GM10847 (cell line): ENCODE results near the gene MMP24OS.

Source experiments
- POLR2A ChIP-seq: IDR thresholded peaks from 2 replicates; pipeline ENCODE4 v1.6.1; 2011; ENCODE audit not compliant: insufficient read length; ENCODE audit errors: extremely low read depth

The MMP24OS gene

DNA sequence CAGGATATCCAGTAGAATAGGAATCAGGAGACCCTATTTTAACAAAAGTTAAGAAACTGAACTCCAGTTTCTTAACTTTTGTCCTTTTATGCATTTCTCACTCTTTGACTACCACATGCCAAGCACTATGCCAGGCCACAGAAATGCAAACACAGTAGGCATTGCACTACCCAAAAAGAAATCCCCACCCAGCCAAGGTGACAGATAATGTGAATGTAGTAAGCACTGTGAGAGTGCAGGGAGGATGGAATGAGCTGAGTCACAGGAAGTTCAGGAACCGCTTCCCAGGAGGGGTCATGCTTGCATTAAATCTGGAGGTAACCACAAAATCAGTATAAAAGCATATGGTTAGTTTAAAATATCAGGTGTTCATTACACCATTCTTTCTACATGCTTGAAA is 34.4 kb upstream of the MMP24OS start:
- TF ChIP-seq POLR2A, result no peak

DNA sequence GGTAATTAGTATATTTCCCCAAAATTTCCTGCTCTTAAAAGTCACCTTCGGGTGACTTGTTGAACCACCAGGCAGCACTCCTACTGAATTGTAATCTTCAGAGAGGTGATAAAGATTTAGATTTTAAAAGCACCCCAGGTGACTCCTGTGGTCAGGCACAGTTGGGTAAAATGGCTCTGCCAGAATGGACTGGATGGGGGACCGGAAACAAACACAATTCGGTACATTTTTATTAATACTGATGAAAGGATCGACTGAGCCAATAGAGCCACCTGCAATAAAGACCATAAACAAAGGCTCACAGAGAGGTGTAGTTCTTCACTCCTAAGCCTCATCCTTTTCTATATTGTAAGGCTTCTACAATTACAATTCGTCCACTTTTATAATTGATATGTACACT is 33.9 kb upstream of the MMP24OS start:
- TF ChIP-seq POLR2A, result no peak

DNA sequence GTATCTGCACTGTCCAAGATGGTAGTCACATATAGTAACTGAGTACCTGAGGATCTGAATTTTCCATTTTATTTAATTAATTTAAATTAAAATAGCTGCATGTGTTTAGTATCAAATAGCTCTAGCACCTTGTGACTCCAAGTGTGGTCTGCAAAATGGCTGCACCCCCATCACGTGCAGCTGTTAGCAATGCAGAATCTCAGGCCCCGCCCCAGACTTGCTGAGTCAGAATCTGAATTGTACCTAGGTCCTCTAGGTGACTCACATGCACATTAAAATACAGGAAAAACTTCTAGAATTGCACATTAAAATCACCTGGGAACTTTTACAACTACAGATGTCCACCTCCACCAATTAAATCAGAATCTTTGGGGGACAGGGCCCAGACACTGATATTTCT is 33.5 kb upstream of the MMP24OS start:
- no peak for TF ChIP-seq POLR2A

DNA sequence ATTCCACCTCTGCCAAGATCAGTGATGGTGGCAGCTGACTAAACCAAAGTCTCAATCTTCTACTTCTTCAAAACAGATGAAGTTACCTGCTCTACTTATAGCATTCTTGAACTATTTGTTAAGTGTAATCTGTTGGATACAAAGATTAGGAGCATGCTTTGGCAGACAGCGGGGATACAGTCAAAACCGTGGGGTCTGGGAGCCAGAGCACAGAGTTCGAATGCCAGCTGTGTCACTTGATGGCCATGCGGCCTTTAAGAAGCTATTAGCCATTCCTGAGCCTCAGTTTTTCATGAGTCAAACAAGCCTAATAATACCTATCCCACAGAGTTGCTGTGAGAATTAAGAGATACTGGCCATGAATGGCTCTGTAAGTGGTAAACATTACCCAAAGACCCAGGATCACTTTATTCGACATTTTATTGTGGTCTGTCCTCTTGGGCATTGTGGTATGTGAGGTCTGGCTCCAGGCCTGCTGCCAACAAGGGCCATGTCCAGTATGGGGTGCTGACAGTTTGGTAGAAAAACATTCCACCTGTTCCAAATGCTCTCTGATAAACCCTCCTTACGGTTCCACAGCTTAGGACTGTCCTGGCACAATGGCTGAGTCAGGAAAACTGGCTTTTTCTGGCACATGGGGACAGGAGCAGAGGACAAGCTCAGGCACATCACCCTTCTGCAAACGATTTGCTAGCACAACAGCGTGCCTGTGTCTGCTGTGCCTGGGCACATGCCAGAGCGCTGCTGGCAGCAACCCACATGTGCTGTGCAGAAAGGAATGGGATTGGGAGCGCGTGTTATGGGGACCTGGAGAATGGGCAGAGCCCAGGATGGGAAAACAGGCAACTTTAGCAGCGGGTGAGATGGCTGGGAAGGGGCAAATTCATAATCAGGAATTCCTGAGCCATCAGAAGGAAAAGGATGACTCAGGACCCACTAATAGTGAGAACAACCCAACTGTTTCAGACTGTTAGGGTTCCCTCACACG is 30.0 kb upstream of the MMP24OS start:
- no peak for TF ChIP-seq POLR2A

DNA sequence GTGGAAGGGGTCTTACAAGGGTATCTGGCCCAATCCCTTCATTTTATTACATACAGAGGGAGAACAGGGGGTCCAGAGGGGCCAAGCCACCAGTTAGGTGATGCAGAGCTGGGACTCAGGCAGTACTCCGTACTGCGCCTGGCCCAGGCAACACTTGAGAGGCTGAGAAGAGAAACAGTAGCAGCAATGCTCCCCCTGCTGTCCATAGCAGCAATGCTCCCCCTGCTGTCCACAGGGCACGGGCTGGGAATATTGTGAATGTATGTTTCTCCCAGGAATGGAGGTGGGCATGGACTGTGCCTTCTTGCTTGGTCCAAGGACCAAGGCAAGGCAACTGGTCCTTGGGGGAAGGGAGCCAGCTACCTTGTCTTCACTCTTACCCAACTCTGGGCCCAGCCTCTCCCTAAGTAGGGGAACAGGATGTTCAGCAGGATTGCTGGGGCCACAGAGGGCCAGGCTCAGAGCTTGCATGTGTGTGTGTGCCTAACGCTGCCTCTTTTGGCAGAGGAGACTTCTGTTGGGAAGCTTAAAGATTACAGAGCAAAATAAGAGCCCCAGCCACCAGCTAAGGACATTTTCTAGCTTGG is 29.1 kb upstream of the MMP24OS start:
- no peak for TF ChIP-seq POLR2A

DNA sequence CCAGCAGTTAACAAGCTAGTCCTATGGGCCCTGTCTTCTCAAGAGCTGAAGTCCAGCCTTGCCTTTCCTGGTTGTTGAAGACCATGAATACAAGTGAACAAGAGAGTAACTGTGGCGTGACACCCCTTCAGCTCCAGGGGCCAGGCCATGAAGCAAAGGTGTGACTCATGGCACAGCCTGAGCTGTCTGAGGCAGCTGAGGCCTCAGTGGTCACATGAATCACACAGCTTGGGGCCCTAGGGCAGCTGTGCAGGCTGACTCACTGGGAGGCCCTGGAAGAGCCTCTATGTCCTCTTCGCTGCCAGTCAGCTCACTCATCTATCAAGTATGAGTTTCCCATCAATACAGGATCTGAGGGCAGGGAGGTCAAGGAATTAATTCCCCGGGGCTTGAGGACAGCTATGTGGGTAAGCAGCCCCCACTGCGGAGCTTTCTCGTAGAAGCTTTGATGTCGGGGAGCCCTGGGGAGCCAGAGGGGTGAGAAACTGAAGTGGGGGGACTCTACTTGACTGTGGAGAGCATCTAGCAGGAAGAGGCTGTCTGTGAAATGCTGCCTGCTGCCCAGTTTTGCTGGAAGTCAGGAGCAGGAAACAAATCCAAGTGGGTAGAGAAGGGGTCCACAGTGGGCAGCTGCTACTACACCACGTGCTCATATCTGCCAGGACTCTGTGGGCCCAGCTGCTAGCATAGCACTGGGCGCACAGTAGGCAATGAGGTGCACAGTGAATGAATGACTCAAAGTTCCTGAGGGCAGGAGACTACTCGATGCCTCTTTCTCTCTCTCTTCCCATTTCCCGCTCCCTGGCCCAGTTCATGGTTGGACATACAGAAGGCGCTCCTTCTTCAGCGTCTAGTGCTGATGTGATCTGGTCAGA is 28.0 kb upstream of the MMP24OS start:
- no peak for TF ChIP-seq POLR2A

DNA sequence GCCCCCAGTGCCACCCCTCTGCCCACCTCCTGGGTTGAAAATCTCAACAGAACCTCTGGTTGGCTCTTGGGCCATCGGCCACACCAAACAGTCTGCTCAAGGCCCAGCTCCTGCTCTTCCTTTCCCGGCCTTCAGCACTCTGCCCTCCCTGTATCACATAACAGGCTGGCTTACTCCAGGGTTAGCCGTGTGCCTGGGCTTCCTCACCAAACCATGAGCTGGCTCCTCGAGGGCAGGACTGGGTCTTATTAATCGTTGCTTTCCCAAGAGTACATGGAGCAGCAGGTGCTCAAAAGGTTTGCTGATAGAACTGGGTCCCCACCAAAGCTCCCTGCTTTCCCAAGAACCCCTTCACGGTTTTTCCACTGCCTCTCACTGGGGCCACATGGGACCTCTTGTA is 27.0 kb upstream of the MMP24OS start:
- no peak for TF ChIP-seq POLR2A

DNA sequence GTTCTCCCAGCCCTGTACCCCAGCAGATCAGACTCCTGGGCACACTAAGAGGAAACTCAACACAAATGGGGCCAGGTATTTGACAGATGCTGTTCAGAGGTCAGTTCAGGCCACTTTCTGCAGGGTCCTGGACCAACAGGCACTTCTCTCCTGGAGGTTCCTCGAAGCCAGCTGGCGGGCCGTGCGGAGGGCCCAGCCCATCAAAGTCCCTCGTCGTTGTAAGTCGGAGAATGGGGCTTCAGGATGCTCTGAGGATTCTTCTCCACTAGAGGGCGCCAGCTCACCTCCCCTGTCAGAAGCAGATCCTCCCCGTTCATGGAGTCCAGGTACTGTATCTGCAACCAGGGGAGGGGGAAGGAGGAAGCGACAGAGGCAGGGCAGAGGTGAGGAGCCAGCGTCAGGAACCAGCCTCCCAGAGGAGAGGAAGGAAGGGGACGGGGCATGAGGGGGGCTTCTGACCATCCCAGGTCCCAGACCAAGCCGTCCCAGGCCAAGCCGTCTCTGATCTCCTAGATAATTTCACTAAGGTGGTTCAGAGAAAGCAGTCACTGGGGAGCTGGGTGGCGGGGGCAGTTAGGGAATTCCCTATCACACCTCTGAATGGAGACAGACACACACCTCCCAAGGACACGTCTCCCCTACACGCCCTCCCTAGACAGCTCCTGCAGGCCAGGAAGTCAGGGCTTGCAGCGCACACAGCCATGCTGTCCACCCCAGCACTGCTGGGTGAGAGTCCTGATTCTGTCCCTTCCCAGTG is 26.0 kb upstream of the MMP24OS start:
- no peak for TF ChIP-seq POLR2A

DNA sequence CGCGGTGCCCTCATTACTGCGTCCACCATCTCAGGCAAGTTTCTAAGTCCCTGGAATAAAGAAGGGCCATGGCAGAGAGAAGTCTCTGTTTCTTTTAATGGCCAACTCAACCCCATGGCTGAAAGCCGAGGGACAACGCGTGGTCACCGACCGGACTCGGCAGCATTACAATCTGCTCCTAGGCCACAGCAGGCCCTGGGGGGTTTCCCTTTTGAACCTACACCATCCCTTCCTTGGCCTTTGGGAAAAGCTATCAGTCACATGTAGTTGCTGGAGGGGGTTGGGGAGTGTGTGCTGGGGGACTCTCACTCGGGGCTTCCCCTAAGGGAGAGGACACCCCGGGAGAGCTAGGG is 25.4 kb upstream of the MMP24OS start:
- TF ChIP-seq POLR2A, result no peak

DNA sequence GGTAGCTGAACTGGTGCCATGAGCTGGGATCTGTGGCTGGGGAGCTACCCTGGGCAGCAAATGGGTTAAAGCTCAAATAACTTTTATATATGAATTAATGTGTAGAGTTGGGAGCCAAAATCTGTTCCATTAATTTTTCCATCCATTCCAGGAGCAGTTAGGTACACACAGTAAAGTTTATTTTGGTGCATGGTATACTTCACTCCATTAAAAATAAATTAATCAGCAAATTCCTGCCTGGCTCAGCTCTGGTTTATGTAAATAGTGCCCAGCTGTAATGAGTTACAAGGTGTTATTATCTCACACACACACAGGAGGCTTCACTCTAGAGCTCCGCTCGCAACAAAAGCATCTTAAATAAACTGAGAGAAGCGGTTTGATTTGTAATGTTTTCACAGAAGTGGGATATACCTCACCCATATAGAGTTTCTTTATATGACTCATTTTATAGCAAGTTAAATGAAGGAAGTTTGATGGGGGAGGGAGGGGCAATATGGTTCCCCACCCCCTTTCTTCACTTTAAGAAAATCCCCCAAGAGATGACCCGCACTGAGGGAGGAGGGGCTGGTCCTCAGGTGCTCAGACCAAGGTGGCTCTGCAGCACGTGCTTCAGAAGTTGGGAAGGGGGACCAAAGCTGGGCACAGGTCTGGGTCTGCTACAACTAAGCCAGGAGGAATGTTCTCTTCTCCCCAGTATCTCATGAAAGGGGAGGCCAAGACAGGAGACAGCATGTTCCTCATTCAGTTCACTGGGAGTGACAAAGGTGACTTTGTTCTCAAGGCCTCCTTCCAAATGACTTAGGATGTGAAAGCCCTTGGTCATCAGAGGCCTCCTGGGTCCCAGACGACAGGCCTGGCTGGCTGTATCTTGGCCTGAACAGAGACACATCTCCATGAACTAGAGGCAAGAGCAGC is 24.8 kb upstream of the MMP24OS start:
- no peak for TF ChIP-seq POLR2A

DNA sequence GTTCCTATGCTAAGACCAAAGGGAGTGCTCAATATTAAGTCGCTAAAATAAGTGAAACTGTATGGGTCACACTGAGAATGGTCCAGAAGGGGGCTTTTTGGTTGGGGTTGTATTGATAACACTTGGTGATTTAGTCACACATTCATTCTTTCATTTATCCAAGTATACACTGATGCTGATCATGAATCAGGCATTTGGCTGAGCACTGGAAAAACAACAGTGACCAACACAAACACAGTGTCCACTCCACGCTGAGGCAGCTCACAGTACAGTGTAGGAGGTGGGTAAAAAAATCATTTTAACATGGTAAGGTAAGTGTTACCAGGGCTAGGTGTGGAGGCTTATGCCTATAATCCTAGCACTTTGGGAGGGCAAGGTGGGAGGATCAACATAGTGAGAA is 23.5 kb upstream of the MMP24OS start:
- no peak for TF ChIP-seq POLR2A

DNA sequence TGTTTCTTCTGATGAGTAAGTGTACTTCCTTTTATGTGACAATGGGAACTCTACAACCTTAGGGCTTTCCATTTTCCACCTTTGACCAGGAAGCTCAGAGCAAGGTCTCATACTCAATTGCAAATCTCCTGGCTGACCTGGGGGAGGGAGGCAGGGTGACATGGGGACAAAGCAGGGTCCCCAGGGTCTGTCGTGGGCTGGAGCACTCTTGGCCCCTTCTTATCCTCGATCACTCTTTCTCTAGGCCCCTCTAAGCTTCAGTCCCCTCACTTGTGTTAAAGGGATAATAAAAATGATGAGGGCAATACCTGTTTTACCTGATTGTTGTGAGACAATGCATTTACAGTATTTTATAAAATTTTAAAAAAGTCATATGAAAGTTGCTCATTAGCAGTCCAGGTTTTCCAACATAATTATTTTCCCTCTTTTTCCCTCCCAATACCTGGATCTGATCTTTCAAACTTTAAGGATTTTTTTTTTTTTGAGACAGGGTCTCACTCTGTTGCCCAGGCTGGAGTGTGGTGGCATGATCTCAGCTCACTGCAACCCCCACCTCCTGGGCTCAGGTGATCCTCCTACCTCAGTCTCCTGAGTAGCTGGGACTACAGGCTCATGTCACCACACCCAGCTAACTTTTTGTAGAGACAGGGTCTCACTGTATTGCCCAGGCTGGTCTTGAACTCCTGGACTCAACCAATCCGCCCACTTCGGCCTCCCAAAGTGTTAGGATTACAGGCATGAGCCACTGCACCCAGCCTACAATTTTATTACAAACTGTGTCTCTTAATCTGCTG is 22.7 kb upstream of the MMP24OS start:
- no peak for TF ChIP-seq POLR2A

DNA sequence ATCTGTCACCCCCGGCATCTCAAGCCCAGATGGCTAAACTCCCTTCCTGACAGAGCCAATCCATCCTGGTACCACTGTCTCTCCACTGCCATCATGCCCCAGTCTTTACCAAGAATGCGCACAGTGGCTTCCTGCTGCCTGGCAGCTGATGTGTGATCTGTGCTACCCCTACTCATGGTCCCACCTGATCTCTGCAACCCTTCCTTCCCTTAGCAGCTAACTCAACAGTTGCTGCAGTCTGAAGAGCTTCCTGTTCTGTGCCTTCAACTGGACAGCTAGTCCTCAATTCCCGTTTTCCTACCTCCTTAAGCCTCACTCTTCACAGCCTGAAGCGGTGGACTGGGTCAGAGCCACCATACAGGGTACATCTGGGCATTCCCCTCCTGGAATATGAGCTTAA is 21.9 kb upstream of the MMP24OS start:
- TF ChIP-seq POLR2A, result no peak
